Adrenal gland (tissue), 12 donors: Measurements from ENCODE around the gene VSIR. TPM values are rescaled to one million over a fixed set of nuclear protein-coding genes. Genes with fewer than 3 reads are reported as not detected.

Source experiments
- DNase-seq, 7 donors: peaks; one replicate each; pipeline ENCODE4 v3.0.0-alpha.2; 2019 to 2020
- H3K27ac ChIP-seq, 5 donors: fragments of 200-600 bp; sonication (generic) in 4 of 5; 1 replicate in 3 of 5; 2 replicates in 2 of 5; pipeline versions ENCODE4 v1.5.1 to v1.8.0; 2016 to 2020; ENCODE audit warnings: mild to moderate bottlenecking in 1 of 5
- H3K27me3 ChIP-seq: fragments of 200-600 bp; 2 replicates; pipeline ENCODE4 v1.8.0; 2021
- H3K36me3 ChIP-seq, 2 donors: fragments of 200-600 bp; replicated peaks in 1 of 2; 1 replicate in 1 of 2; 2 replicates in 1 of 2; pipeline versions ENCODE4 v1.5.1 to v1.8.0; 2018 to 2022
- H3K4me1 ChIP-seq, 2 donors: fragments of 200-600 bp; replicated peaks in 1 of 2; 1 replicate in 1 of 2; 2 replicates in 1 of 2; pipeline versions ENCODE4 v1.5.1 to v1.8.0; 2018 to 2021
- H3K4me3 ChIP-seq, 4 donors: fragments of 200-600 bp; sonication (generic) in 3 of 4; one replicate each; pipeline ENCODE4 v1.5.1; 2016 to 2018
- H3K9me3 ChIP-seq, 3 donors: fragments of 200-600 bp; sonication (generic) in 1 of 3; replicated peaks in 1 of 3; 1 replicate in 2 of 3; 2 replicates in 1 of 3; pipeline versions ENCODE4 v1.5.1 to v1.8.0; 2016 to 2021
- CTCF ChIP-seq, 6 experiments: fragments of 450-650 bp in 4 of 6; fragments of 200-600 bp in 2 of 6; sonication (generic) in 1 of 6; IDR thresholded peaks; 1 replicate in 5 of 6; 2 replicates in 1 of 6; pipeline versions ENCODE4 v1.5.1 to v1.8.0; 2016 to 2021; ENCODE audit warnings: antibody characterized with exemption in 6 of 6, mild to moderate bottlenecking in 2 of 6, moderate library complexity in 1 of 6
- POLR2A ChIP-seq, 2 donors: fragments of 450-650 bp; IDR thresholded peaks; one replicate each; pipeline ENCODE4 v1.6.1; 2017; ENCODE audit warnings: antibody characterized with exemption in 2 of 2, mild to moderate bottlenecking in 2 of 2, moderate library complexity in 1 of 2
- WGBS, 4 donors: extraction: QIAGEN DNeasy Blood & Tissue Kit in 2 of 4; methylation state at CpG; one replicate each; pipeline versions ENCODE4 v1.1.5 to v1.1.7; 2013 to 2017; 5-methylcytosine and 5-hydroxymethylcytosine counted together
- intact Hi-C, 2 donors: fragments of 100-400 bp; cut with DNase I; formaldehyde crosslinking; loops; one replicate each; pipeline versions ENCODE4 v1.14.1 to v1.15.0; 2022 to 2023
- polyA plus RNA-seq, 3 donors: library from polyadenylated mRNA; stranded (reverse); fragments of 200-250 nt in 2 of 3; fragments of 350-450 nt in 1 of 3; fragmentation: Illumina TruSeq in 1 of 3; extraction: RNeasy Lipid Tissue Mini Kit (QIAGEN cat#74804) in 1 of 3; gene quantifications; one replicate each; pipeline ENCODE4 v1.2.3, GENCODE V29; 2013 to 2014
- total RNA-seq, 9 donors: library from RNA; depleted of rRNA in 4 of 9; stranded (reverse); fragments of >200 nt in 4 of 9; fragments of 120-200 nt in 1 of 9; fragmentation: NEBNext Ultra II Directional in 1 of 9; extraction: Animal tissue kit (Norgen Biotek cat#: 25700) in 1 of 9; gene quantifications; one replicate each; pipeline versions ENCODE4 v1.1.0 to v1.2.4, GENCODE V29; 2013 to 2023
- donor health status: healthy with polysubstance abuse.
- donor health status: Bipolar disorder and iron deficiency.
- donor health status: DM: yes; HTN: yes; CAD: no.
- donor health status: DM: no; HTN: no; CAD: no.
- donor health status: DM: no; HTN: no; CAD: no.
- donor health status: DM: yes; HTN: yes; CAD: no.

VSIR gene
- total and polyA plus RNA-seq, 12 donors: 8.0 to 71.7 (median 35.4) TPM

GRCh38 chr10:71784679-71785272 lies 11.5 kb upstream of the VSIR start:
- H3K27ac ChIP-seq: no peak overlapping the region
- intact Hi-C loops: no loop called here
- H3K4me3 ChIP-seq: no peak overlapping the region
- H3K36me3 ChIP-seq: no peaks in the 10 kb centered on the region
- no peak for DNase-seq
- H3K27me3 ChIP-seq: no peaks in the 10 kb centered on the region
- no peaks in the 10 kb centered on the region for H3K9me3 ChIP-seq
- peaks cover 0 to 8% of the 10 kb centered on the region in 2 donors for H3K4me1 ChIP-seq
- no peak for TF ChIP-seq CTCF (IDR thresholded peaks at IDR 0.05)
- TF ChIP-seq POLR2A (IDR thresholded peaks at IDR 0.05): no peak
- WGBS, 4 donors: 91 to 93% (median 92%) methylated on average over 16 to 18 of the region's 18 CpGs

- H3K4me1 ChIP-seq: peaks cover 0 to 8% of the 10 kb centered on the region in 2 donors
- no peak overlapping the region for H3K4me3 ChIP-seq
- TF ChIP-seq CTCF (IDR thresholded peaks at IDR 0.05): no peak
- no peak for TF ChIP-seq POLR2A (IDR thresholded peaks at IDR 0.05)
- DNase-seq: no peak
- intact Hi-C loops: no loop called here
- WGBS, 4 donors: 80 to 86% (median 82%) methylated on average over 10 to 17 of the region's 17 CpGs
- H3K36me3 ChIP-seq: no peaks in the 10 kb centered on the region
- H3K27me3 ChIP-seq: no peaks in the 10 kb centered on the region
- H3K9me3 ChIP-seq: no peaks in the 10 kb centered on the region
- no peak overlapping the region for H3K27ac ChIP-seq
Measured at GRCh38 chr10:71783917-71784678, 10.8 kb upstream of the VSIR start.

- no peak for DNase-seq
Measured at GRCh38 chr10:71782917-71783490, 9.7 kb upstream of the VSIR start.

More at GRCh38 chr10:71782917-71783490, 9.7 kb upstream of the VSIR start:
- TF ChIP-seq CTCF (IDR thresholded peaks at IDR 0.05) (no peak), POLR2A (IDR thresholded peaks at IDR 0.05) (no peak)
- WGBS, 4 donors: 41 to 57% (median 52%) methylated on average over 7 of the region's 7 CpGs
- Histone ChIP-seq H3K27me3 (no peaks in the 10 kb centered on the region), H3K4me3 (no peak overlapping the region), H3K9me3 (no peaks in the 10 kb centered on the region), H3K27ac (no peak overlapping the region), H3K36me3 (no peaks in the 10 kb centered on the region), H3K4me1 (peaks cover 0 to 8% of the 10 kb centered on the region in 2 donors)
- intact Hi-C loops: no loop called here
